GM19463 (cell line): ENCODE measurements around the gene CDH8.

ENCODE experiments used
- ATAC-seq: cut with Tn5 transposase; IDR thresholded peaks from one replicate; pipeline ENCODE4 v1.9.1; 2021; ENCODE audit warnings: mild to moderate bottlenecking, moderate library complexity; ENCODE audit not compliant: unreplicated experiment

Gene CDH8

DNA sequence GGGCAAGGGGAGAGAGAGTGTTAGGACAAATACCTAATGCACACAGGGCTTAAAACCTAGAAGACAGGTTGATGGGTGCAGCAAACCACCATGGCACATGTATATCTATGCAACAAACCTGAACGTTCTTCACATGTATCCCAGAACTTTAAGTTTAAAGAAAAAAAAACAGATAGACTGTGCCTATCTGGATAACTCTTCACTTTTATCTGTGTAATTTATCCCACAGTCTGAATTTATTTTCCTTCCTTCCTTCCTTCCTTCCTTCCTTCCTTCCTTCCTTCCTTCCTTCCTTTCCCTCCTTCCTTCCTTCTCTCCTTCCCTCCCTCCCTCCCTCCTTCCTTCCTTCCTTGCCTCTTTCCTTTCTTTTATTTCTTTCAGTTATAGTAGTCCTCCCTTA, 370.7 kb downstream of the CDH8 start:
- ATAC-seq, result no peak

DNA sequence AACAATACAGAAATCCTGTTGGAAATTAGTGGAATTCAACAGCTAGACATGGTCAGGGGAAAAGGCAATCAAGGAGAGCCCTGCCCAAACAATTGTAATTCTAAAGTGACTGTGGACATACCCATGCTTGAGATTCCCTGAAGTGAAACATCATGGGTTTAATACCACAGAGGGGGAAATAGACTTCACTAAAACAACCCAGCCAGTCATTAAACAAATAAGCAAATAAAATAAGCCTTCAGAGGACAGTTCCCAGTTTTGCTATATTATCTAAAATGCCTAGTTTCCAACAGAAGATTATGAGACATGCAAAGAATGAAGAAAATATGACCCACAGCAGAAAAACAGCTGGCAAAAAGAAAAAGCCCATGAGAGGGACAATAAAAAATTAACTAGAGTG, 376.3 kb downstream of the CDH8 start:
- ATAC-seq, result no peak

- no peak for ATAC-seq
These were observed 381.3 kb downstream of the CDH8 start for GRCh38 chr16:61654962-61655361.

- ATAC-seq, result no peak
These were observed 382.7 kb downstream of the CDH8 start for GRCh38 chr16:61653544-61653943.

GRCh38 chr16:61645561-61645960, 390.7 kb downstream of the CDH8 start:
- ATAC-seq, result no peak

- ATAC-seq, result no peak
These were observed 391.5 kb downstream of the CDH8 start for GRCh38 chr16:61644736-61645135.

GRCh38 chr16:61617219-61617783, 418.9 kb downstream of the CDH8 start:
- ATAC-seq, result no peak

DNA sequence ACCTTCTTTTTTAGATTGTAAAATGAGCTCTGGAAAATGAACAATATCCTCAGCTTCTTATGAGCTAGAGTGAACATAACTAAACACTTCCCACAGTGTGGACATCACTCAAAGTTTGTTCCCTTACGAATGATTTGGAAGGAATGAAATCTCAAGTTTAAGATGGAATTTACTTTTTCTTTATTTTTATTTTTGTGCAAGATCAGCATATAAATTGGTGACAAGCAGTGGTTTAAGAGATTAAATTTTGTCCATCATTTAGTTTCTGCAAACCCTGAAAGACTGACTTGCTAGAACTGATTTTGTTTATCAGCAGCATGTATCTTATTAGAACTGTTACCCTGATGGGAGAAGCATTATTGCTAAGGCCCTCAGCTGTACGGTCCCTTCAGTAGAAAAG, 420.1 kb downstream of the CDH8 start:
- ATAC-seq, result no peak

DNA sequence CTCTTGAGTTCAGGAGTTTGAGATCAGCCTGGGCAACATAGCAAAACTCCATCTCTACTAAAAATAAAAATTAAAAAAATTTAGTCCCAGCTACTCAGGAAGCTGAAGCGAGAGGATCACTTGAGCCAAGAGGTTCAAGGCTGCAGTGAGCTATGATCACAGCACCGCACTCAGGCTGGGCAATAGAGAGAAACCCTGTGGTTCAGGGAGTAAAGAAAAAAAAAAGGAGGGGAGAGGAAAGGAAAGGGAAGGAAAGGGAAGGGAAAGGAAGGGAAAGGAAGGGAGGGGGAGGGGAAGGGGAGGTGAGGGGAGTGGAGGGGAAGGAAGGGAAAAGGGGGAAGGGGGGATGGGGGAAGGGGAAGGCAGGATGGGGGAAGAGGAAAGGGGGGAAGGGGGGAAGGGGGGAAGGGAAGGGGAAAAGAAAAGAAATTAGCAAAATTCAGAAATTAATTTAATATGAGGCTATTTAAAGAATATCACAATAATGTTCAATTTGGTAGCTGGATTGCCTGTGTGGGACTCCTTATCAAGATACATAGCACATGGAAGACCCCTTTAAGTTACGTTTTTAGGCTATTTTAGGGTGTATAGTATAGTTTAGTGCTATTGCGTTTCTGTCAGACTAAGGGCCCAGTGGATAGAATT, 424.3 kb downstream of the CDH8 start:
- ATAC-seq, result no peak

- ATAC-seq, result no peak
These were observed 429.7 kb downstream of the CDH8 start for GRCh38 chr16:61606581-61606980.
